Choroid plexus epithelial cell (primary cell): Measurements from ENCODE around the gene HSD11B1.

Experiments used
- DNase-seq: peaks from one replicate; pipeline ENCODE4 v3.0.0-alpha.2; 2010; ENCODE audit warnings: low read depth
- H3K4me3 ChIP-seq: 2 replicates; pipeline ENCODE4 v1.5.1; 2011; ENCODE audit warnings: low read depth, mild to moderate bottlenecking, control low read depth, low read length, moderate library complexity
- TF ChIP-seq, protein P1 (sequence below): conservative IDR thresholded peaks from 2 replicates; pipeline ENCODE4 v1.5.1; 2011; ENCODE audit warnings: low read depth, mild to moderate bottlenecking, control low read depth, inconsistent platforms, low read length, moderate library complexity

HSD11B1 gene

DNA sequence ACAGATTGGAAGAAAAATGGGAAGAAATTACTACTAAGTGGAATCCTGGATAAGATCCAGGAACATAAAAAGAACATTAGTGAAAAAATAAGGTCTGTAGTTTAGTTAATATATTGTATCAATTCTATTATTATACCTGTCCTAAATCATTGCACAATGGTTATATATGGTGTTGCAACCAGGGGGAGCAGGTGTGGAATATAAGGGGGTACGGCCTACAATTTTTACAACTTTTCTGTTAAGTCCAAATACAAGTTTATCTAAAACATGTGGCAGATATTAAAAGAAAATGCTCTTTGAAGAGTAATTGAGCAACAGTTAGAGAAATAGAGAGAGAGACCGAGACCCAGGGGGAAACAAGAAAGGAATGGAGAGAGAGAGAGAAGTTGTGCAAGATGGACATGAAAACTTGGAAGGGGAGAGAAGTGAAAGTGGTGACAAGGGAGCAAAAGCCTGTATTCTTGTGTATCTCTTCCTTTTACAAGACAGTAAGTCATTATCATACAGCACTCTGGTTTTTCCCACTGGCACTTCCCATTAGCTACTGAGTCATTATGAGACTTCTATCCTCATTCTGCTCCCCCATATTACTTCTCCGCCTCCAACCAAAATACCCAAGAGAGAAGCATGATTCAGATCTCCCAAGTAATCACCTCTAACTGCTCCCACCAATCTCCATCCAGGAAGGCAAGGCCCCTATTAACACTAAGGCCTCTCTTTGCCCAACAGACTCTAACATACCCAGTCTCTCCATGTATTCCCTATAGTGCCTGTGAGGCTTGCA, 29.0 kb downstream of the HSD11B1 start:
- peak; percentile 31 for DNase-seq
- no peak overlapping the region for H3K4me3 ChIP-seq
- TF ChIP-seq, protein P1, sequence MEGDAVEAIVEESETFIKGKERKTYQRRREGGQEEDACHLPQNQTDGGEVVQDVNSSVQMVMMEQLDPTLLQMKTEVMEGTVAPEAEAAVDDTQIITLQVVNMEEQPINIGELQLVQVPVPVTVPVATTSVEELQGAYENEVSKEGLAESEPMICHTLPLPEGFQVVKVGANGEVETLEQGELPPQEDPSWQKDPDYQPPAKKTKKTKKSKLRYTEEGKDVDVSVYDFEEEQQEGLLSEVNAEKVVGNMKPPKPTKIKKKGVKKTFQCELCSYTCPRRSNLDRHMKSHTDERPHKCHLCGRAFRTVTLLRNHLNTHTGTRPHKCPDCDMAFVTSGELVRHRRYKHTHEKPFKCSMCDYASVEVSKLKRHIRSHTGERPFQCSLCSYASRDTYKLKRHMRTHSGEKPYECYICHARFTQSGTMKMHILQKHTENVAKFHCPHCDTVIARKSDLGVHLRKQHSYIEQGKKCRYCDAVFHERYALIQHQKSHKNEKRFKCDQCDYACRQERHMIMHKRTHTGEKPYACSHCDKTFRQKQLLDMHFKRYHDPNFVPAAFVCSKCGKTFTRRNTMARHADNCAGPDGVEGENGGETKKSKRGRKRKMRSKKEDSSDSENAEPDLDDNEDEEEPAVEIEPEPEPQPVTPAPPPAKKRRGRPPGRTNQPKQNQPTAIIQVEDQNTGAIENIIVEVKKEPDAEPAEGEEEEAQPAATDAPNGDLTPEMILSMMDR = no peak

GRCh38 chr1:209736490-209737117, 32.0 kb downstream of the HSD11B1 start:
- no peak for DNase-seq
- no peak overlapping the region for H3K4me3 ChIP-seq
- TF ChIP-seq, protein P1 = no peak

DNA sequence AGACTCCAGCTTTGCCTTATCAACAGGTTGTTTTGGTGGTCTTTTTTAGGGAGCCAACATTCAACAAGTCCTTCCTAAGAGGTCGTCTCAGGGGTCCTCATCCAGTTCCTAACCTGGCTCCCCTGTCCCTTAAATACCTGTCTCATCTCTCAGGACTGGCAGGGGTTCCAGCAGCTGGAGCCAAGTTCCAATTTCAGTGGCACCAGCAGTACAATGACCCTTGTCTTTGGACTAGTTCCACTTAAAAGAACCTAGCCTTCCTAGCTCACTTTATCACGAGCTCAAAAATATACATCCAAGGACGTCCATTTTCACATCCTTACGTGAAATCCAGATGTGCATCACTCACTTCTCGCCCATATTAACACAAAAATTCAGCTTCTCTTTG, 32.5 kb downstream of the HSD11B1 start:
- TF ChIP-seq, protein P1 = no peak
- no peak overlapping the region for H3K4me3 ChIP-seq
- no peak for DNase-seq

- no peak for DNase-seq
- no peak overlapping the region for H3K4me3 ChIP-seq
- TF ChIP-seq, protein P1 = no peak
Measured at GRCh38 chr1:209738270-209738669, 33.6 kb downstream of the HSD11B1 start.

- H3K4me3 ChIP-seq = no peak overlapping the region
- TF ChIP-seq, protein P1 = no peak
- DNase-seq = no peak
Measured at GRCh38 chr1:209741193-209741592, 36.5 kb downstream of the HSD11B1 start.

DNA sequence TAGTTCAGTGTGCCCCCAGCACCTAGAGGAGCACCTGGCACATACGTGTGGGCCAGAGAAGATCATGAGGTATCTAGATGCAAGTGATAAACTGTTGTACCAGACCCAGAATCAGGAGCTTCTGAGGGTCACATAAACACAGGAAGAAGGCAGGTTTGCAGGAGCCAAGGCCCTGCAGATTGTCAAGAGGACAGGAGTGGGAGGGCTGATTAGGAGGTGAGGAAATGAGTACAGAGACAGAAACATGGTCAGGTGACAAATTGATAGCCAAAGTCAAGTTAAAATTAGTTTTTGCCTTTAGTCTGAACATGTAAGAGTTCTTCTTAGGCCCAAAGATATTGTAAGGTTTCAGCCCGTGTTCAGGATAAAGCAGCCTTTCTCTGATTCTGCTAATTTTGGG, 37.2 kb downstream of the HSD11B1 start:
- DNase-seq = no peak
- TF ChIP-seq, protein P1 = no peak
- no peak overlapping the region for H3K4me3 ChIP-seq
